NCI-H2029 (cell line): ENCODE measurements around the gene TRIL.

ENCODE experiments used
- DNase-seq: peaks from one replicate; lab custom pipeline; 2025; lab: John Stamatoyannopoulos, UW

TRIL gene

DNA sequence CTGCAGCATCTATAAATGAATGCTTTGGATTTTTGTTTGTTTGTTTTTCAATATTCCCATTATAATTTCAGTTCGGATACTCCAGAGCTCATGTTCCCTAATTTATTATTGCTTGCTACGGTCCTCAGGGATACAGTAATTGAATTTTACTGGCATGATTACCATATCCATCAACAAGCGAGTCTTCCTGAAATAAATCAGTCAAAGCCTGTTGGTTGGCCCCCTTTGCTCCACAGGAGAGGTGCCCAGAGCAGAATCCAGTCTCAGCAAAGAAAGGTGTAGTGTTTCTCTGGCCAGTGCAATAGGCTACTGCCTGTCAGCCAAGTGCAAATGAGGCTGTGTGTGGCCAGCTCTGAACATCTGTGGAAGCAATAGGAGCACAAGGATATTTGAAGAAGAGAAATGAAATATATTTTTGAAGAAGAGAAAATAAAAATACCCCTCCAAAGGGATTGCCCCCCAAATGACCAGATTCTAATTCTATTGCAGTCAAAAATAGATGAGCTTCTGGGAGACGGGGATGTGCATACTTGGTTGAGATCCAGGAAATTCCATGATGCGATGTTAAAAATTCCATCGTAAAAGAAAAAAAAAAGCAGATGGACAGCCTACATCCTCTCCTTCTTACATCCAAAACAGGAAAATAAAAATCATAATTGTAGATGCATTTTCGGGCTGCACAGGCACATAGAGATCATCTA is 18.1 kb downstream of the TRIL start:
- no peak for DNase-seq

DNA sequence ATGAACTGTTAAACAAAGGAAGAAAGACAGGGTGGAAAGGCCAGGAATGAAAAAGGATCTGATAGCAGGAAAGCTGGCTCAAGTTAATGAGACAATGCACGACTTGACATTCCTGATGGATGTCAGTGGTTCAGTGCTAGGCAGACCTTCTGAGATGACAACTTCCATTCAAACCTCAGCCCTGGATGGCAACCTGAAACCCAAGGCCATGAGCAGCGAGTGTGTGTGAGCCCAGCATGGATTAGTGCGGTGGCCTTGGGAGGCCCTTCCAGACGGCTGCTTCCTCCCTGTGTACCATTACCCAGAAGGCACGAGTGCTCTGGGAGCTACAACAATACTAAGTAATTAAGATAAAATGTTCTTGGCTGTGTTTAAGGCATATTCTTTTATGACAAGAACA is 18.8 kb downstream of the TRIL start:
- DNase-seq, result no peak

DNA sequence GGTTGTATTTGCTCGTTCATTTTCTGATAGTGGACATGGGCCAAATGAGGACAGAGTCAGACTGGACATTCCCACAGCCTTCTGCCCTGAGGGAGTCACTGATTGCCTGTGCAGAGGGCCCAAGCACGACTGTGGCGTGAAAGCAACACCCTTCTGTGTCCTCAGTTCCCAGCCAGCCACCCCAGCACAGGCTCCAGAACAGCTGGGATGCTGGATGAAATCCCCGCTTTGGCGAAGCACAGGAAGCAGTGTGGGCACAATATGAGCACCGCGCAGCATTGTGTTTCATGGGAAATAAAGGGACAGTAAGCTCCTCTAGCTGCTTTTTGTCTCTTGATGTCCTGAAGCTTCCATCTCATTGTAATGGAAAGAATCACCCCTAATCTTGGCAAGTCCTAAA is 20.5 kb downstream of the TRIL start:
- DNase-seq, result no peak

DNA sequence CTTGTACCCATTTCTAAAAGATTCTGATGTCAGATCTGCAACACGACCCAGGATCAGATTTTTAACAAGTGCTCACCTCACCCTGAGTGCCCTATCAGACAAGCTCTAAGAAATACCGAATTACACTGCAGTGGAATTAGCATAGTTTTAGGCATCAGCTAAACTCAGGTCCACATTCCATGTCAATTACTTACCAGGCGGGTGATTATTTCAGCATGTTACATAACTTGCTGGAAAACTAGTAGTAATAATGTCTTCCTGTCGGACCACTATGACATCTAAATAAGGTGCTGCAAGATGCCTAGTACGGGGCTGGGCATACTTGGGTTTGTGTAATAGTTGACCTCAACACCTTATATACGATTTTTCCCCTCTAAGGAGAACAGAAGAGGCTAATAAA is 21.0 kb downstream of the TRIL start:
- DNase-seq, result no peak

DNA sequence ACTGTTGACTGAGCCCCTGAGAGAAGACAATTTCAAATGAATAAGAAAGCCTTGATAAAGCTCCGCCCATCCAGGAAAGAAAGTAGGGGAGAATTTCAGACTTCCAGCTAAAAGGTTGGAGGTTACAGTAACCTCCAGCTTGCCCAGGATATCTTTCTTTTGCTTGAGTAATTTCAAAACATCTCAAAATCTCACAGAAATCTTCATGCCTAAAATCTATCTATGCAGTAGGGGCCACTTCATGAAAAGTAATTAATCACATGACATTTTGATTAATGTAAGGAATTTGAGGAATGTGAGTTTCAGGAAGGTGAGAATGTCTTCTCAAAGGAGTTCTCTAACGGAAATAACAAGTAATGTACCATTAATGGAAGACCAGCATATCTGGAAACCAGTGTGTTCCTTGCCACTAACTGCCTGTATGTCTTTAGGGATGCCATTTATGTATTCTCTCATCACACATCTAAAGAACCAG is 24.2 kb downstream of the TRIL start:
- no peak for DNase-seq

DNA sequence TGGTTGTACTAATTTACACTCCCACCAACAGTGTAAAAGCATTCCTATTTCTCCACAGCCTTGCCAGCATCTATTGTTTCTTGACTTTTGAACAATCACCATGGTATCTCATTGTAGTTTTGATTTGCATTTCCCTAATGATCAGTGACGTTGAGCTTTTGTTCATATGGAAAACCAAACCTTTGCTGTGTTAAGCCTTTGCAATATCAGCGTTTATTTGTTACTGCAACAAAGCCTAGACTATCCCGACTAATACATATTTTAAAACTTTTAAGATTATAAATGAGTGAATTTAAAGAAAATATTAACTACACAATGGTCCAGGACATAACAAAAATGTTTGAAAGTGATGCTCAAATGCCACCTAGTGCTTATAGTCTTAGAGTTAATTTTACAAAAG is 26.6 kb downstream of the TRIL start:
- DNase-seq, result no peak

DNA sequence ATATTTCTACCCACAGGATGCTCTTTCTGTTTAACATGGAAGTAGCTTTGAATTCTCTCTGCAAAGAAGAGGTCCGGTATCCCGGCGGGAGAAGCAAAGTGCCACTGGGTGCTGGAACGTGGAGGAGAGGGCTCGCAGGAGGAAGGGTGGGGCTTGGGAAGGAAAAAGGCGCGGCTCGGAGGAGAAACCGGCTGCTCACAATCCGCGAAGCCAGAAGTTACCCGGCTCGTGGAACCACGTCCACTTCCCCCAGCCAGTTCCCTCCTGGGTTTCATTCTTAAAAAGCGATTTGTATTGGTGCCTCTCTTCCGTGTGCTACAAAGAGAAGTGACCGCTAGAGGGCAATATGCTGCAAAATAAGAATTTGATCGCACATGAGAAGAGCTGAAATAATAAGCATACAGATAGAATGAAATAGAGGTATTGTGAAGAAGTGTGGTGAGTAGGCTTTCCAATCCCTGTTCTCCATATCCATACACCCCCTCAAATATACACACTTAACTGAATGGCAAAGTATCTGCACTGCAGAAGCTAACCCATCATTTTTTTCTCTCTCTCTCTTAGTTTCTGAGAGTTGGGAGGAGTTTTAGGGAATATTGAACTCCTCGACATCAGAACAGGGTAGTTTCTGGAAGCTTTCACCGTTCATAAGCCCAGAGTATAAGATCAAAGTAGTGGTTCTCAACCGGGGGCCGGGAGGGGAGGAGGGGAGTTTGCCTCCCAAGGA is 31.1 kb downstream of the TRIL start:
- DNase-seq, result peak; percentile 83

DNA sequence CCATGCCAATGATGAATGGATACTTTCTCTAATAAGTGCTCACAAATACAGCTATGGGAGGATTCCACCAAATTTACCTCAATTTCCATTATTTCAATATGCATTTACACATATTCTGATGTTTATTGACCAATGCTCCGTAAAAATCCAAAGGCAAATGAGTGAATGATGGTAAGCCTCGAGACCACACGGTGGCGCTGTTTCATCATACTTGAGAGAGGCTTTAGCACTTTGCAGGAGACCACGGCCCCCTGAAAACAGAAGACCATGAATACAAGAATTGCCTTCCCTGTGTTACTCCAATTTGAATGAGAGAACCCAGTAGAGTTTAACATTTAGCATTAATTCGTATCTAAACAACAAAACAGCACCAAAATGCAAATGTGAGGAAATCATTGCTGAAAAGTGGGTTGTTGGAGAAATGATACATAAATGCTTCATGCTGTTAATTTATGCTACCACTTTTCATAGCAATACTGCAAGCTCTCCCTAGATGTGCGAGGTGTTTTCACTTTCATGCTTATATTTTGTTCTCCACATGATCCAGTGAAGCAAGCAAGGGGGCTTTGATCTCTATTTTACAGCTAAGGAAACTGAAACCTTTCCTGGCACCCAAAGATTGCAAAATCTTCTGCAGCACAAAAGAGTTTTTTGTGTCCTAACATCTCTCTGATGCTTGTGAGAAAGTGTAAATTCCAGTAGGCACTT is 35.4 kb downstream of the TRIL start:
- DNase-seq, result peak; percentile 73

DNA sequence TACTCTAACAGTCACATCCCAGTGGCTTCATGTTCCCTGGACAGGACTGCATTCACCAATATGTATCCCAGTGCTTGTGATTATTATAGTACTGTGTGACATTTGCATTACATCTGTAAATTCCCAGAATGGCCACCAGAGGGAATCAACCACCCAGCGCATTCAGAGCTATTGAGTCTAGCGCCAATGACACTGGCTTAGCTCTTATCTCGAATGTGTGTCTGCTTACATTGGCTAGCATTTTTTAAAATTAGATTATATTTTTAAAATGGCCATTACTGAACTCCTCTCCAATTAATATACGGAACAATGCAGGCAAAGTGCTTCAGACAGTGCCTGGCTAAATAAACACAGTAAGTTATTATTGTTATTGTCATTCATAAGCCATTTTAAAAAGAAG is 36.3 kb downstream of the TRIL start:
- peak; percentile 61 for DNase-seq

DNA sequence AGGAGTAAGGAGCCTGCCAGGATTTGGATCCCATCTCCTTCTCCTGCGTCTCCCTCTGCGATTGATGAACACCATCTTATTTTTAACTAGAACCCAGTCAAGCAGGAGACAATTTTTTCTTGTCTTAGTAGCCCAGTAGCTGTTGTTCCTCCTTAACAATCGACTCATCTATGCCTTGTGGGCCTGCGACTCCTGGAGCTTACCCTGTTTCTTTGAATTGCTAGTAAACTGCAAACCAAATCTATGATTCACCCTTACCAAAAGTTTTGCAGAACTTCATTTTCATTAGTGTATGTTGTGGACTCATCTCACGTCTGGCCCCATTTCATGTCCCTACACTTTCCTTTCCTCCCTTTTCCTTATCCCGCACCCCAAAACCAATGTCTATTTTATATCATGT is 37.7 kb downstream of the TRIL start:
- no peak for DNase-seq

DNA sequence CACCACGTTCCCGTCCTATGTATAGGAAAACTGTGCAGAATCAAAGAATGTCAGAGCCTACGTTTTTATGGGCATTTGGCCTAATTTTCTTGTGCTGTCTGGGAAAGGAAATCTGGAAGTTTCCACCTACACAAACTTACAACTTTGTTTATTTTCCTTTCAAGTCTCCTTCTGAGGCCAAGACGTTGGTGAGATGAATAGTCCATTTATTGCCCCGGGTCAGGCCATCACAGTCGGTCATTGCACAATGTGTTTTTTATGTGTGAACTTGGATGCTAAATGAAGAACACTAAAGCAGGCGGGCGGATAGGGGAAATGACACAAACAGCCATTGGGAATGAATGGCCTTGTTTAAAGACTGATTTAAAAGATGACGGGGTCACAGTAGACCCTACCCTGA is 38.6 kb downstream of the TRIL start:
- DNase-seq, result no peak

DNA sequence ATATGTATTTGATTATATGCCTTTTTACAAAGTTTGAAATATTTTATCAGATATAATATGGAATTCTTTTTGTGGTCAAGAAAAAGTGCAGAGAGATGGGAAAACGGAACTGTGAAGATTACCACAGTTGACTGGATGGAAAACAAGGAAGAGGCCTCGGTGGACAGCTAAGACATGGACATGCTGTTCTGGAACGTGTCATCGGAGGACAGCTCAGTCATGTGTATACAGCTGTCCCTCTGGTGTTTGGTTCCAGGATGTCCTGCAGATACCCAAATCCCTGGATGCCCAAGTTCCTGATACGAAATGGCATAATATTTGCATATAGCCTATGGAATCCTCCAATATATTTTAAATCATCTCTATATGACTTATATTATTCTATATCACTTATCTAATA is 49.4 kb downstream of the TRIL start:
- DNase-seq, result no peak

DNA sequence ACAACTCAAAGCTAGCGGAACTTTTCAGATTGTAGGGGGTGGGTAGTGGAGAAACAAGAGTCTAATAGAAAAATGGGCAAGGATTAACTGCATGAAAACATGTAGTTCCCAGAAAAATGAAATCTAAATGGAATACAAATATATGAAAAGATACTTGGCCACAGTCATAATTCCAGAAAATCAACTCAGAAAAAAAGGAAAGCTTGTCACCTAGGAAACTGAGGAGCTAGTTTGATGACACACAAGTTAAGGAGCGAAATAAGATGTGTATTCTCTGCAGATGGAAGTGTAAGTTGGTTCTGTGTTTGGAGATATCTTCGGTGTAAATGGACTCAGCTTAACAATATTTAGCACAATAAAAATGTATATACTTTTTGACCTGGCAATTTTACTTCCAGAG is 52.7 kb downstream of the TRIL start:
- DNase-seq, result no peak

DNA sequence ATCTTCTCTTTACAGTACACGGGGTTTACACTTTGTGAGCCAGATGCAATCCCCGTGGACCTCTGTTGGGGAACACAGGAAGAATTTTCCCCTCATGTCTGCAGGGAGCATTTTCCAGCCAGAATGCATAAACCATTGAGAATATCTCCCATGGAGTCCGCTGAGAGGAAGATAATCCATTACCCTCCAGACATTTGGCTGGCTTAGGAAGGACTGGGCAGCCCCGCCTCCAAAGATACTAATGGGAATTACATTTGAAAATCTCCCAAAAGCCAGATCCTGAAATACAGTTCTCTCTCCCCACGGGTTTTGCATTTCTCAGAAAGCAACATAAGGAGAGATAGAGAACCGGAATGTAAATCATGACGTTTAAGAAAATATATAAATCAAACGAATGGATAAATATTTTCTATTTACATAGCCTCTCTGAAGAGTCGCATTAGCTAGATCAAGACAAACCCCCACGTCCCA is 53.5 kb downstream of the TRIL start:
- no peak for DNase-seq

DNA sequence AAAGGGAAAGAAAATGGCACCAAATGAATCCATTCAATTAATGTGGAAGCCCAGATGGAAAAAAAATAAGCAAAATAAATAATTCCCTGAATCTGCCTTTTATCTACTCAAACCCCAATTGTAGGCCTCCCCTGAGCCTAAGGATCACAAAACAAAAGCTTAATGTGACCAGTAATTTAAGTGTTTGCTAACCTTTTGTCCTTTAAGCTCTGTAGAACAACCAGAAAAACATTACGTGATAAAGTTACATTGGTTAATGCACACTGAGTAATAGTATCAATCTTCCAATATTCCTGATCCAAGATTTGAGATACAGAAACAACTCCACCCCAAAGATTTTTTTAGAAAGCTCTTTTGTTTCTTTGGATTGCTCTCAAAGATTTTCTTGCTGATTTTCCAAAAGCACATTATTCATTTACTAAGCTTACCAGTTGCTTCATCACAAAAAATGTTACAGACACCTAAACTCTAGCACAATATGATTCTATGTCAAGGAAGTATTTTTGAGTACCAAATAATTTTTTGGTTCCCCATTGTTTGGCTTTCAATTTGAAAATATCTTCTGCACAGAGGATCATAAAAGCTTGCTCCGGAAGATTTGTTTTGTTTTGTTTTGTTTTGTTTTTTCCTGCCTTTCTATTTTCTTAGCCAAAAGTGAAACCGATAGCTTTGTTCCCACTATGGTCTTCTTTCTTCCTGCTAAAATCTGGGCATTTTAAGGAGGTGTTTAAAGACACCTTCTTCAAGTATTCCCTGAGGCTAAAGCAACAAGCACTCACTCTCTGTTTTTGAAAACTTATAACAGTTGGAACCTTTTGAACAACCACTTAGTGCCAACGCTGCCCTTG is 54.2 kb downstream of the TRIL start:
- DNase-seq, result no peak
